ENCODE data around the gene RMI1.

DNA sequence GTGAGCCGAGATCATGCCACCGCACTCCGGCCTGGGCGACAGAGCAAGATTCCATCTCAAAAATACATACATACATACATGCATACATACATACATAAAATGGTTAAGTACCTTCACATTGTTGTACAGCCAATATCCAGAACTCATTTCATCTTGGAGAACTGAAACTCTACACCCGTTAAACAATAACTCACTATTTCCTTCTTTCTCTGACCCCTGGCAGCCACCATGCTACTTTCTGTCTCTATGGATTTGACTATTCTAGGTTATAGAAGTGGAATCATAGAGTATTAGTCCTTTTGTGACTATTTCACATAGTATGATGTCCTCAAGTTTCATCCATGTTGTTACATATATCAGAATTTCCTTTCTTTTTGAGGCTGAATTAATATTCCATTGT lies 49.7 kb upstream of the RMI1 start:
- TF ChIP-seq, protein P1, sequence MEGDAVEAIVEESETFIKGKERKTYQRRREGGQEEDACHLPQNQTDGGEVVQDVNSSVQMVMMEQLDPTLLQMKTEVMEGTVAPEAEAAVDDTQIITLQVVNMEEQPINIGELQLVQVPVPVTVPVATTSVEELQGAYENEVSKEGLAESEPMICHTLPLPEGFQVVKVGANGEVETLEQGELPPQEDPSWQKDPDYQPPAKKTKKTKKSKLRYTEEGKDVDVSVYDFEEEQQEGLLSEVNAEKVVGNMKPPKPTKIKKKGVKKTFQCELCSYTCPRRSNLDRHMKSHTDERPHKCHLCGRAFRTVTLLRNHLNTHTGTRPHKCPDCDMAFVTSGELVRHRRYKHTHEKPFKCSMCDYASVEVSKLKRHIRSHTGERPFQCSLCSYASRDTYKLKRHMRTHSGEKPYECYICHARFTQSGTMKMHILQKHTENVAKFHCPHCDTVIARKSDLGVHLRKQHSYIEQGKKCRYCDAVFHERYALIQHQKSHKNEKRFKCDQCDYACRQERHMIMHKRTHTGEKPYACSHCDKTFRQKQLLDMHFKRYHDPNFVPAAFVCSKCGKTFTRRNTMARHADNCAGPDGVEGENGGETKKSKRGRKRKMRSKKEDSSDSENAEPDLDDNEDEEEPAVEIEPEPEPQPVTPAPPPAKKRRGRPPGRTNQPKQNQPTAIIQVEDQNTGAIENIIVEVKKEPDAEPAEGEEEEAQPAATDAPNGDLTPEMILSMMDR (IDR thresholded peaks at IDR 0.05; ENCODE audit: insufficient read depth, low read length) = no peak
- TF ChIP-seq POLR2AphosphoS5 (IDR thresholded peaks at IDR 0.05; ENCODE audit: low read depth) = no peak

Measured in HL-60 (cell line).